ENCODE results near the gene CLIC1. TPM values are rescaled to one million over a fixed set of nuclear protein-coding genes. Genes with fewer than 3 reads are reported as not detected.

The CLIC1 gene
- total and polyA plus RNA-seq, 10 of the 15 experiments (the other 5 are each of a cell fraction or from before 2014, with no cell fraction given): 446 to 1,266 (median 636) TPM

DNA sequence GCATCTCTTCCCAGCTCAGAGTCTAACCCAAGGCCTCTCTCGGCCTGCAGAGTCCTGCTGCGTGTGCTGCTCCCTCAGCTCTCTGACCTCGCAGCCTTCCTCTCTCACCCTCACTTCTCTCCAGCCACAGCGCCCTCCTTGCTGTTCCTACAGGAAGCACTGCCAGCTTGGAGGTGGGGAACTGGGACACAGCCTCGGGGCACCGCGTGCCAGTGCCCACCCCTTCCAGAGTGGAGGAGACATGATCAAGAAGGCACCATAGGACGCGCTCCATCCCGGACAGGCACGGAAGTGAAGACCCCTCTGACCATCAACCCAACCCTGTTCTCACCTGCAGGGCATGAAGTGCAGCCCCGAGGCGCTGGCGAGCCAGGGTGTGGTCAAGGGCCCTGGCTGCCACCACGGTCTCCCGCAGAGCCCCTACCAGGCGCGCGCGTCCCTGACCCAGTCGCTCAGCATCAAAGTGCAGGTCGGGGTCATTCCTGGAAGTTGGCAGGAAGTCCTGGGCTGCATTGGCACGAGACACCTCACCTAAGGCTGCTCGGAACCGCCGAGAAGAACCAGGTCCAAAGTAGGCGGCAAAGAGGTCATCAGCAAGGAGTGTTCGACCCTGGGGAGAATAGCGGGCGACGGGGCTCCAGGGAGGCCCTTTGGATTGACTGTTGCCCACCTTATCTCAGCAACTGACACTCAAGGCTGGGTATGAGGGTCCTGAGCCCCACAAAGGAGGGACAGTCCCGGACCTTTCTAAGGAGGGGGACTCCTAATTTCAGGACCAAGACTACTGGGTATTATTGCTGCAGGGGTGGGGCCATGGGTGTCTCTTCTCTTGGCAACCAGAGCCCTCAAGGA lies 39.5 kb upstream of the CLIC1 start:
- H2AFZ ChIP-seq (ENCODE audit: control insufficient read depth, low read depth, low read length): no peak overlapping the region
- WGBS (ENCODE audit: insufficient coverage, insufficient replicate concordance, low lambda C conversion rate, missing lambda C conversion rate): 88% methylated on average over 32 of the region's 32 CpGs
- no peak overlapping the region for H3K4me3 ChIP-seq
- in situ Hi-C loops (cut with MboI): no loop called here
- no peak for FAIRE-seq
- BruUV-seq (replicated peaks): no TSS peak
- CTCF ChIA-PET: interaction anchor here (1.5 to 9.2 kb wide), 2 partner anchors 41 to 55 kb away, joined by 9 to 208 read pairs; partner anchors contain the start of genes CLIC1, DDAH2 and MSH5
- SMC1A ChIA-PET (ENCODE audit: uncharacterized antibody, unreplicated experiment): interaction anchor here (0.8 to 1.7 kb wide), 3 partner anchors 31 to 47 kb away, joined by 3 to 5 read pairs (median 4); partner anchors contain the start of gene LSM2
- no peak for DNase-seq (ENCODE audit: low read depth, low spot score)
- no peaks in the 10 kb centered on the region for H3K27me3 ChIP-seq (replicated peaks in 1 of 2; ENCODE audit: control insufficient read depth in 2 of 2, insufficient read depth in 2 of 2, low read length in 1 of 2)
- H4K20me1 ChIP-seq (ENCODE audit: control insufficient read depth, insufficient read depth): no peaks in the 10 kb centered on the region
- H3K9ac ChIP-seq (ENCODE audit: control insufficient read depth, insufficient read depth, low read length): no peak overlapping the region
- TF ChIP-seq HDAC6 (IDR thresholded peaks at IDR 0.05; ENCODE audit: unreplicated experiment) (no peak), JUNB (IDR thresholded peaks at IDR 0.05) (no peak), WRNIP1 (IDR thresholded peaks at IDR 0.05; ENCODE audit: borderline replicate concordance, low read depth, low read length) (no peak), HDAC2 (IDR thresholded peaks at IDR 0.05) (no peak), SMAD5 (IDR thresholded peaks at IDR 0.05; ENCODE audit: low read depth) (no peak), ZNF622 (IDR thresholded peaks at IDR 0.05) (no peak)
- no peaks in the 10 kb centered on the region for H3K9me3 ChIP-seq (replicated peaks; ENCODE audit: control insufficient read depth, insufficient read depth, low read length)
- H3K4me2 ChIP-seq (ENCODE audit: control insufficient read depth, insufficient read depth): no peak overlapping the region
- no peaks in the 10 kb centered on the region for H3K79me2 ChIP-seq (ENCODE audit: control insufficient read depth, insufficient read depth, low read length)
- ATAC-seq: no peak
- no peak overlapping the region for H3K27ac ChIP-seq (ENCODE audit: control insufficient read depth, insufficient read depth)
- H3K4me1 ChIP-seq (ENCODE audit: control insufficient read depth, insufficient read depth, low read length): peaks cover 18% of the 10 kb centered on the region
- RAD21 ChIA-PET (ENCODE audit: unreplicated experiment): interaction anchor here (1.3 to 1.7 kb wide), 2 partner anchors 40 to 54 kb away, joined by 4 to 5 read pairs; partner anchors contain the start of gene CLIC1
- H3K36me3 ChIP-seq (ENCODE audit: control insufficient read depth in 2 of 2, insufficient read depth in 2 of 2, low read length in 1 of 2): peaks cover 0 to 23% of the 10 kb centered on the region in 2 experiments; a peak in 2 of 4 replicates
- intact Hi-C loops (cut with micrococcal nuclease; ENCODE audit: unreplicated experiment): loop anchor here (10.0 kb wide), 1 partner anchor 49 kb away; the partner anchor contains the start of gene HSPA1B
- POLR2A ChIA-PET: interaction anchor here (0.6 to 1.4 kb wide), 2 partner anchors 44 to 55 kb away, joined by 3 to 6 read pairs; no protein-coding TSS in a partner anchor

All from GM12878 (cell line).